HG03108 (cell line): ENCODE data around the gene PXMP2.

Experiments used
- ATAC-seq: cut with Tn5 transposase; IDR thresholded peaks from one replicate; pipeline ENCODE4 v1.9.1; 2021; ENCODE audit warnings: moderate library complexity; ENCODE audit not compliant: unreplicated experiment

Gene PXMP2

GRCh38 chr12:132719954-132720324 lies 32.6 kb downstream of the PXMP2 start:
- no peak for ATAC-seq

GRCh38 chr12:132720606-132721345 lies 33.4 kb downstream of the PXMP2 start:
- no peak for ATAC-seq

DNA sequence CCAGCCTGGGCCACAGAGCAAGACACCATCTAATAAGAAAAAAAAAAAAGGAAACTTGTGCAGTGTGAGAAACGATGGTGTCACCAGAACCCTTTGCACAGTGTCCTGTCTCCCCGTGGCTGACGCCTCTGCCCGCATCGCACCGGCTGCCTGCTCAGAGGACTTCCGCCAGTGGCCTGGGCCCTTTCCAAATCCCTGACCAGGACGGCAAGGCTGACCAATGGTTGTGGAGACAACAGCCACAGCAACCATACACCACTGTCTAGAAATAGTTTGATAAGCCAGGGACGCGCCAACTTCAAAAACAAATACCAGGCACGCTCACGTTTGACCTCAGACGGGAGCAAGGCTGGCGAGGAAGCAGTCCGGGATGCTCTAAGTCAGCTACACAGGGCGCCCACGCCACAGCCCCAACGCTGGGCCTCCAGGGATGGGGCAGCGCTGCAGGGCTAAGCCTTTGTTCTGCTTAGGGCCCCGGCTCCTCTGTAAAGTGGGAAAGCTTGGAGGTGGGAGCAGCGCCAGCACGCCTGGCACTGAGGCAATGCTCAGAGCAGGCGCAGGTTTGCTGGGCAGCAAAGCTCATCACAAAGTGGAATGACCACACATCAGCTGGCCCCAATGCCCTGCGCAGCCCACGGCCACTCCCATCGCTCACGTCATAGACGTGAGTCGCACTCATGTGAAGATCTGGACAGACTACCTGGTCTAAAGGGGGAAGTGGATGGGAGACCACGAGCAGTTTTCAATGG lies 35.8 kb downstream of the PXMP2 start:
- no peak for ATAC-seq

GRCh38 chr12:132723764-132724140 lies 36.4 kb downstream of the PXMP2 start:
- no peak for ATAC-seq

- ATAC-seq = no peak
Observed at GRCh38 chr12:132724506-132725241, 37.3 kb downstream of the PXMP2 start.

DNA sequence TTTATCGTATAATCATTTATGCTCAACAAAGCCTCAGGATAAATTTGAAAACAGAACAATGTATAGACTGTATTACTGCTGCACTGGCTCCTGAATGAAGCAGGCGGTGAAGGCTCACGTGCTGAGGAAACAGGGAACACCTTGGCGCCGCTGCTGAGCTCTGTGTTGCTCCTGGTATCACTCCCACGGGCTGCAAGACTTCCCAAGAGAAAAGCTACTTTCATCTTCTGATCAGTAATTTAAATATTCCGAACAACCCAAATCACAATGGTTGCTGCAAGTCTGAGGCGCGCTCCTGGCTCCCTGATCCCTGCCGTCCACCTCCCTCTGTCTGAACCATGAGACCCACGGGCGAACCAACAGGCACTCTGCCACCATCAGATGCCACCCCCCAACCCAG lies 39.0 kb downstream of the PXMP2 start:
- ATAC-seq = no peak

- ATAC-seq = no peak
Observed at GRCh38 chr12:132727091-132727794, 39.9 kb downstream of the PXMP2 start.

DNA sequence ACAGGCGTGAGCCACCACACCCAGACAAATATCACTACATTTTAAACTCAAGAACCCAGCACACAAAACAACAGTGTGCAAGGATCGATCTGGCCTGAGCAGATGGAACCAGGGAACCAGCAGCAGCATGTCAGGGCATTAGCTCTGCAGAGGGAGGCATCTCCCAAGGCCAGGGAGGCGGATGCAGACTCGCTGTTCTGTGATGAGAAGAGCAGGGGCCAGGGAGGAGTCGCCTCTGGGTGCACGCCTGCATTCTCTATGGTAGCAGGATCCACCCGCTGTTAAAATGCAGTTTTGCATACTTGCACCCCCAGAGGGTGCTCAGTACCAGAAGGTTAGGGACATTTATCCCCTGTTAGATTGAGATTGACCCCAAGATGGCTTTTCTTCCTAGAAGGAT lies 41.1 kb downstream of the PXMP2 start:
- no peak for ATAC-seq

DNA sequence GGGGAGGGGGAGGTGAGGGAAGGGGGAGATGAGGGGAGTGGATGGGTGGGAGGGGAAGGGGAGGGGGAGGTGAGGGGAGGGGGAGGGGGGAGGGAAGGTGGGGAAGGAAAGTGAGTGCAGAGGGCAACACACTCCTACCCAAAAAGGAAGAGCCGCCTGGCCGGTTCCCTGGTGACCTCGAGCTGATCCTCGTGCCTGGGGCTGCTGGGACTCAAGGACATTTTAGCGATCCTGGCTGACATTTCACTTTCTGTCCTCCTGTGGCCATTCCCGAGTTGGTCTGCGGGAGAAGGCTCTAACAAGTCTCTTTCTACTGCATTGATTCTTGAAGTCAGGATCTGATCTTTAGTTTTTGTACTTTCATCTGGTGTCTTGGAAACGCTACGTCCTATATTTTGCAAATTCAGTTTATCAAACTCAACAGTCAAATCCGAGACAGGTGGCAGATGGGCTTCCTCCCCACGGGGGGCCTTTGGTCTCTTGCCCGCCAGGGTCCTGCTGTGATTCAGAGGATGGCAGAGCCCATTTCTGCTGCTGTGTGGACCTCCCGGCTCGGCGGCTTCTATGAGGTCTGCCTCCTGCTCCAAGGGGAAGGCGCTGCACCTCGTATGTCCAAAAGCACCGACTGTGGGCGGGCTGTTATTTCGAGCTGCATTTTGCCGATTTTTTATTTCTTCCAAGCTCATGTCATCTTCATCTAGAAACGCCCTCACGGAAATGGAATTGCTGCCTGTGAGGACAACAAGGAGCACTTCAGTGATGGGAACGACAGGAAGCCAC lies 42.3 kb downstream of the PXMP2 start:
- no peak for ATAC-seq

- no peak for ATAC-seq
Observed at GRCh38 chr12:132730353-132730752, 43.0 kb downstream of the PXMP2 start.

GRCh38 chr12:132731574-132731973 lies 44.2 kb downstream of the PXMP2 start:
- no peak for ATAC-seq

GRCh38 chr12:132734206-132734605 lies 46.8 kb downstream of the PXMP2 start:
- no peak for ATAC-seq

DNA sequence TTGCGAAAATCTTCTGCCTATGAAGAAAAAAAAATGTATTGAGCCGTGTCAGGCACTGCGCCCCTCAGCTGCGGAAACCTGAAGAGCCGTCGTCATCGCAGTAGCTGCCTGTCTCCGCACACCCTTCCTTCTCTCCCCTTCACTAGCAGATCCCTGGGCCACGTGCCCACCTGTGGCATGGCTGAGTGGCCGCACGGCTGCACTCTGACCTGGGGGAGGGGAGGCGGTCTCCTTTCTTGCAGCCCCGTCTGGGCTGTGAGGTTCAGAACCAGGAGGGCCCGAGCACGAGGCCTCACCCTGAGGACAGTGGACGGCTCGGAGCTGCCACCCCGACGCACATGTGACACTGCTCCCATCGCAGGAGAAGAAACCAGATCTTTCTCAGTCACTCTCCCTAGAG lies 48.1 kb downstream of the PXMP2 start:
- ATAC-seq = no peak

DNA sequence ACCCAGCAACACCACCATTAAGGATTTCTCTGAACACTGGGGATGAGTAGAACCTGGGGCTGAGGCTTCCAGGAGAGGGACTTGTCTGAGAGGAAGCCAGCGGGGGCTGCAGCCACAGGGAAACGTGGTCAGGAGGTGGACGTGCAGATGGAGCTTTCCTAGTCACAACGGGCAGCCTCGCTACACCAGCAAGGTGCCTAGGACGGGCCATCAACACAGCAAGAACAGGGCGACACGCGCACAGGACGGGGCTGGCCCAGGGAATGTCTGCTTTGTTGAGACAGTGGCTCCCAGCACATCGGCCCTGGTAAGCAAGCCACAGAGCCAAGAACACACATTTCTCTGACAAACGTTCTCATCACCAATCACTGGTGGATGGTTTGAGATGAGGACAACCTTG lies 49.0 kb downstream of the PXMP2 start:
- no peak for ATAC-seq

DNA sequence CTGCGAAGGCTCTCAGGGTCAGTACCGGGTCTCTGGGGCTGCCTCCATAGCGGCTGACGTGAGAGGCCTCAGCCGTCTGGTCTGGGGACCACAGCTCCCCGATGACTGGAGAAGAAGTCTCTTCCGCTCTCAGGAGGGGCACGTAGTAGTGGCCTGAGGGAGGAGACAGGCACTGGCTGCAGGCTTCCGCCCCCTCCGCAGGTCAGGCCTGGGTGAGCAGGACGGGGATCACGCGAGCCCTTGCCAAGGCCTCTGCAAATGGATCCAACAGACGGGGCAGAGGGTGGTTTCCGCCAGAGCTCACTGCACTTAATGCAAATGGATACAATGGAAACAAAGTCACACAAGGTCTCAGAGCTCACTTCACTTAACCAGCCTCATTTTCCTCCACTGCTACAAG lies 49.5 kb downstream of the PXMP2 start:
- no peak for ATAC-seq

GRCh38 chr12:132739600-132740312 lies 52.4 kb downstream of the PXMP2 start:
- ATAC-seq = no peak

GRCh38 chr12:132740313-132740646 lies 52.9 kb downstream of the PXMP2 start:
- ATAC-seq = no peak

DNA sequence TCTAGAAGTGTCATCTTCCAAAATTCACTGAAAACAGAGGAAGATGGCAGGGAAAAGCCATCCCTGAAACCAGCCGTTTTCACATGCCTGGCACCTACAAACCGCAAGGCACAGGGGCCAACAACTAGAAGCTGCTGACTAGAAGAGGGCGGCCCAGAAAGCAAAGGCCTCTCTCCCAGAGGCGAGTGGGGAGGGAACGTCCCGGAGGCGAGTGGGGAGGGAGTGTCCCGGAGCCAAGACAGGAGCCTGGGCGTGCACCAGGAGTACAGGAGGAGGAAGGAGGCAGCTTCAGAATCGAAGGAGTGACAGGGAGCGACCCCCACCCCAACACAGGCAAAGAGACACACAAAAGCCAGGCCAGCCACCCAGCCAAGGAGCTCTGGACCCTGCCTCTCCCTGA lies 53.3 kb downstream of the PXMP2 start:
- no peak for ATAC-seq

DNA sequence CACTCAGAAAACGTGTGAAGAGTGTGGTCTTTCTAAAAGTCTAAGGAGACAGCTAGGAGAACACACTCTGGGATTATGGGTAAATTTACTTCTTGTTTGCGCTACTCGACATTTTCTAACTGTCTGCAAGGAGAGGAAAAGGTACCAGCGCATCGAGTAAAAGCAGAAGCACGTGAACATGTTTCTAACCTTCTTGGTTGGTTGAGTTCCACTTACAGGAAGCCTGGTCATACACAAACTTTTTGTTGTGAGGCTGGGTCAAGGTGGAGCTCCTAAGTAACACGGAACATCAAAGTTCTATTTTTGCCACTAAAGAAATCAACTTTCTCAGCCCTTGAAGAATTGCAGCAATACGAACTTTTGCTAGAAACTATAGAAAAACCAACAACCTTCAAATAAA lies 54.2 kb downstream of the PXMP2 start:
- ATAC-seq = no peak

DNA sequence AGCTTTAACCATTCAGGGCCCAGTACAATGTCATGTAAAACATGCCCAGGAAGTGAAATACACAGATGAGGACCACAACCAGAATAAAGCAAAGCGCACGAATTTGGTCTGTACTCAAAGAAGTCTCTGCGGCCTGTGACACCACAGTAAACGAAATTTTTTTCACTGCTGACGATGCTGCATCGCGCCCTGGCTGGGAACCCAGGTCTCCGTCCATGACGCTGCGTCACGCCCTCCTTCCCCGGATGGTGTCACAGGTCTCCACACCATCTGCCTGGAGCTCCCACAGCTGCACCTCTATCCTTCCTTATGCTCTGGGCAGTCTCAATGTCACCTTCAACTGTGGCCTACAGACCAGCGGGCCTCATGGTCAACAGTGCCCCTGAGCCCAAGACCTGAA lies 56.4 kb downstream of the PXMP2 start:
- ATAC-seq = no peak
